ENCODE results near the gene ZBTB7A. TPM values are rescaled to one million over a fixed set of nuclear protein-coding genes. Genes with fewer than 3 reads are reported as not detected.
A peak's percentile ranks its signal among the peaks of the same experiment; 100 is the strongest.

Gene ZBTB7A
- total and polyA plus RNA-seq, 10 of the 15 experiments (the other 5 are each of a cell fraction or from before 2014, with no cell fraction given) = 0.26 to 42.4 (median 4.5) TPM

- no peak for TF ChIP-seq STAT1 (conservative IDR thresholded peaks at IDR 0.05)
- no peak for TF ChIP-seq HDGF (IDR thresholded peaks at IDR 0.05)
- TF ChIP-seq IRF5 (IDR thresholded peaks at IDR 0.05; ENCODE audit: borderline replicate concordance) = no peak
- TF ChIP-seq RAD21 (IDR thresholded peaks at IDR 0.05; ENCODE audit: insufficient read depth, low read depth, low read length) = no peak
- TF ChIP-seq GATAD2B (conservative IDR thresholded peaks at IDR 0.05; ENCODE audit: low read depth) = no peak
- no peak for TF ChIP-seq SPI1 (IDR thresholded peaks at IDR 0.05; ENCODE audit: borderline replicate concordance, insufficient read depth, low read depth, low read length)
- no peak for TF ChIP-seq MAX (IDR thresholded peaks at IDR 0.05; ENCODE audit: low read depth, low read length)
- no peak for TF ChIP-seq E4F1 (IDR thresholded peaks at IDR 0.05; ENCODE audit: borderline replicate concordance, partially characterized antibody)
- no peak for TF ChIP-seq EP300 (IDR thresholded peaks at IDR 0.05; ENCODE audit: borderline replicate concordance in 1 of 2, control insufficient read depth in 1 of 2, low read depth in 2 of 2, low read length in 2 of 2)
- 0 out of 2 replicates have a peak, but pooled peaks have one; percentile 44 for TF ChIP-seq TCF3 (IDR thresholded peaks at IDR 0.05; ENCODE audit: borderline replicate concordance, insufficient read depth, low read depth, low read length)
- TF ChIP-seq BCL11A (IDR thresholded peaks at IDR 0.05; ENCODE audit: low read depth, low read length) = no peak
- no peak for TF ChIP-seq ATF2 (IDR thresholded peaks at IDR 0.05; ENCODE audit: low read length)
- TF ChIP-seq RFX5 (IDR thresholded peaks at IDR 0.05; ENCODE audit: low read depth, low read length) = no peak
- no peak for TF ChIP-seq CEBPB (IDR thresholded peaks at IDR 0.05; ENCODE audit: borderline replicate concordance in 1 of 2, low read depth in 2 of 2, low read length in 2 of 2)
- peak in 1 of 2 experiments; percentile 61; a peak in 2 of 3 replicates for TF ChIP-seq EGR1 (IDR thresholded peaks at IDR 0.05; ENCODE audit: borderline replicate concordance in 1 of 2, low read depth in 2 of 2, low read length in 2 of 2)
- no peak for TF ChIP-seq FOS (IDR thresholded peaks at IDR 0.05; ENCODE audit: borderline replicate concordance, extremely low read depth, insufficient read length)
- TF ChIP-seq CUX1 (IDR thresholded peaks at IDR 0.05; ENCODE audit: insufficient replicate concordance, low read depth, low read length) = no peak
Measured at GRCh38 chr19:4065430-4066175, 1.1 kb downstream of the ZBTB7A start (continued).

All from GM12878 (cell line).